ENCODE measurements around the gene RPGR.

GRCh38 chrX:38275615-38276014, 51.7 kb downstream of the RPGR start:
- TF ChIP-seq, protein P1, sequence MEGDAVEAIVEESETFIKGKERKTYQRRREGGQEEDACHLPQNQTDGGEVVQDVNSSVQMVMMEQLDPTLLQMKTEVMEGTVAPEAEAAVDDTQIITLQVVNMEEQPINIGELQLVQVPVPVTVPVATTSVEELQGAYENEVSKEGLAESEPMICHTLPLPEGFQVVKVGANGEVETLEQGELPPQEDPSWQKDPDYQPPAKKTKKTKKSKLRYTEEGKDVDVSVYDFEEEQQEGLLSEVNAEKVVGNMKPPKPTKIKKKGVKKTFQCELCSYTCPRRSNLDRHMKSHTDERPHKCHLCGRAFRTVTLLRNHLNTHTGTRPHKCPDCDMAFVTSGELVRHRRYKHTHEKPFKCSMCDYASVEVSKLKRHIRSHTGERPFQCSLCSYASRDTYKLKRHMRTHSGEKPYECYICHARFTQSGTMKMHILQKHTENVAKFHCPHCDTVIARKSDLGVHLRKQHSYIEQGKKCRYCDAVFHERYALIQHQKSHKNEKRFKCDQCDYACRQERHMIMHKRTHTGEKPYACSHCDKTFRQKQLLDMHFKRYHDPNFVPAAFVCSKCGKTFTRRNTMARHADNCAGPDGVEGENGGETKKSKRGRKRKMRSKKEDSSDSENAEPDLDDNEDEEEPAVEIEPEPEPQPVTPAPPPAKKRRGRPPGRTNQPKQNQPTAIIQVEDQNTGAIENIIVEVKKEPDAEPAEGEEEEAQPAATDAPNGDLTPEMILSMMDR (IDR thresholded peaks at IDR 0.05; ENCODE audit: poor library complexity, severe bottlenecking) = no peak
- TF ChIP-seq EP300 (conservative IDR thresholded peaks at IDR 0.05; ENCODE audit: poor library complexity, severe bottlenecking) (no peak), EZH2 (IDR thresholded peaks at IDR 0.05; ENCODE audit: borderline replicate concordance, insufficient read depth, low read length, poor library complexity, severe bottlenecking) (no peak), POLR2AphosphoS5 (IDR thresholded peaks at IDR 0.05) (no peak), MXI1 (conservative IDR thresholded peaks at IDR 0.05; ENCODE audit: poor library complexity, severe bottlenecking) (no peak), REST (IDR thresholded peaks at IDR 0.05; ENCODE audit: borderline replicate concordance) (no peak)

All from neural cell (in vitro differentiated cells).